ENCODE measurements around the gene OPTC.

DNA sequence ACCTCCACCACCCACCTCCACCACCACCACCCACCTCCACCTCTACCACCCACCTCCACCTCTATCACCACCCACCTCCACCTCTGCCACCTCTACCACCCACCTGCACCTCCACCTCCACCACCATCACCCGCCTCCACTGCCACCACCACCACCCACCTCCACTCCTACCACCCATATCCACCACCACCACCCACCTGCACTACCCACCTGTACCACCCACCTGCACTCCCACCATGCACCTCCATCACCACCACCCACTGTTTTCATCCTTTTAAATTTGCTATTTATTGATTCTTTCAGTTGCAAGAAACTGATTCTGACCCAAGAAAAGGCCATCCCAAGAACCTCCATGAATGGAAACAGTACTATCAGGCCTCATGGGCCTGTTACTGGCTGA is 6.3 kb downstream of the OPTC start:
- TF ChIP-seq, protein P1, sequence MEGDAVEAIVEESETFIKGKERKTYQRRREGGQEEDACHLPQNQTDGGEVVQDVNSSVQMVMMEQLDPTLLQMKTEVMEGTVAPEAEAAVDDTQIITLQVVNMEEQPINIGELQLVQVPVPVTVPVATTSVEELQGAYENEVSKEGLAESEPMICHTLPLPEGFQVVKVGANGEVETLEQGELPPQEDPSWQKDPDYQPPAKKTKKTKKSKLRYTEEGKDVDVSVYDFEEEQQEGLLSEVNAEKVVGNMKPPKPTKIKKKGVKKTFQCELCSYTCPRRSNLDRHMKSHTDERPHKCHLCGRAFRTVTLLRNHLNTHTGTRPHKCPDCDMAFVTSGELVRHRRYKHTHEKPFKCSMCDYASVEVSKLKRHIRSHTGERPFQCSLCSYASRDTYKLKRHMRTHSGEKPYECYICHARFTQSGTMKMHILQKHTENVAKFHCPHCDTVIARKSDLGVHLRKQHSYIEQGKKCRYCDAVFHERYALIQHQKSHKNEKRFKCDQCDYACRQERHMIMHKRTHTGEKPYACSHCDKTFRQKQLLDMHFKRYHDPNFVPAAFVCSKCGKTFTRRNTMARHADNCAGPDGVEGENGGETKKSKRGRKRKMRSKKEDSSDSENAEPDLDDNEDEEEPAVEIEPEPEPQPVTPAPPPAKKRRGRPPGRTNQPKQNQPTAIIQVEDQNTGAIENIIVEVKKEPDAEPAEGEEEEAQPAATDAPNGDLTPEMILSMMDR (IDR thresholded peaks at IDR 0.05; ENCODE audit: control extremely low read depth in 1 of 3, insufficient read depth in 1 of 3, low read depth in 1 of 3, low read length in 3 of 3): no peak
- TF ChIP-seq SRF (IDR thresholded peaks at IDR 0.05; ENCODE audit: low read depth, low read length) (no peak), POLR2A (IDR thresholded peaks at IDR 0.05; ENCODE audit: control extremely low read depth in 1 of 2, low read depth in 2 of 2, low read length in 2 of 2) (no peak), YY1 (IDR thresholded peaks at IDR 0.05; ENCODE audit: low read depth, low read length) (no peak), POLR2AphosphoS5 (IDR thresholded peaks at IDR 0.05; ENCODE audit: low read depth, low read length) (no peak), EZH2 (IDR thresholded peaks at IDR 0.05; ENCODE audit: low read depth, low read length, severe bottlenecking) (no peak), TCF12 (IDR thresholded peaks at IDR 0.05; ENCODE audit: low read depth, low read length) (no peak), SIRT6 (IDR thresholded peaks at IDR 0.05; ENCODE audit: low read length) (no peak), SP1 (IDR thresholded peaks at IDR 0.05; ENCODE audit: low read depth, low read length) (no peak), TAF1 (IDR thresholded peaks at IDR 0.05; ENCODE audit: low read depth, low read length) (no peak)
- TF ChIP-seq, protein P2, sequence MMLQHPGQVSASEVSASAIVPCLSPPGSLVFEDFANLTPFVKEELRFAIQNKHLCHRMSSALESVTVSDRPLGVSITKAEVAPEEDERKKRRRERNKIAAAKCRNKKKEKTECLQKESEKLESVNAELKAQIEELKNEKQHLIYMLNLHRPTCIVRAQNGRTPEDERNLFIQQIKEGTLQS (IDR thresholded peaks at IDR 0.05; ENCODE audit: insufficient read depth, low read depth, low read length): no peak
- TF ChIP-seq, protein P3, sequence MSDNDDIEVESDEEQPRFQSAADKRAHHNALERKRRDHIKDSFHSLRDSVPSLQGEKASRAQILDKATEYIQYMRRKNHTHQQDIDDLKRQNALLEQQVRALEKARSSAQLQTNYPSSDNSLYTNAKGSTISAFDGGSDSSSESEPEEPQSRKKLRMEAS (IDR thresholded peaks at IDR 0.05): no peak
